Fibroblast of skin of right quadriceps (primary cell): Measurements from ENCODE around the gene PLEKHH3.

ENCODE experiments used
- DNase-seq: peaks from one replicate; pipeline ENCODE4 v3.0.0-alpha.2; 2013

PLEKHH3 gene

GRCh38 chr17:42686520-42687128, 9.8 kb upstream of the PLEKHH3 start:
- DNase-seq: no peak

- DNase-seq: no peak
Observed at GRCh38 chr17:42685831-42686230, 9.0 kb upstream of the PLEKHH3 start.

GRCh38 chr17:42684929-42685556, 8.2 kb upstream of the PLEKHH3 start:
- DNase-seq: no peak

GRCh38 chr17:42683407-42684034, 6.7 kb upstream of the PLEKHH3 start:
- peak; percentile 26 for DNase-seq

- DNase-seq: peak; percentile 51
Observed at GRCh38 chr17:42682722-42683403, 6.1 kb upstream of the PLEKHH3 start.

GRCh38 chr17:42681976-42682721, 5.4 kb upstream of the PLEKHH3 start, which contains the start of gene CNTNAP1:
TSS of gene CNTNAP1 (plus strand) at chr17:42682531. CDS start at chr17:42682830, 299 bp downstream.
- peak; percentile 82 for DNase-seq

GRCh38 chr17:42680331-42680808, 3.6 kb upstream of the PLEKHH3 start:
- DNase-seq: no peak

- DNase-seq: peak; percentile 80
Observed at GRCh38 chr17:42679492-42680330, 2.9 kb upstream of the PLEKHH3 start.

GRCh38 chr17:42678951-42679491, 2.2 kb upstream of the PLEKHH3 start:
- DNase-seq: peak; percentile 69

- DNase-seq: peak; percentile 89
Observed at GRCh38 chr17:42677921-42678781, 1.4 kb upstream of the PLEKHH3 start.

- DNase-seq: peak; percentile 100
Observed at GRCh38 chr17:42677012-42677857, 441 bp upstream of the PLEKHH3 start.

GRCh38 chr17:42675965-42676423, 800 bp downstream of the PLEKHH3 start:
- DNase-seq: peak; percentile 36

GRCh38 chr17:42675348-42675964, 1.3 kb downstream of the PLEKHH3 start:
- no peak for DNase-seq

- DNase-seq: no peak
Observed at GRCh38 chr17:42674755-42675347, 1.9 kb downstream of the PLEKHH3 start.

- DNase-seq: peak; percentile 54
Observed at GRCh38 chr17:42673885-42674754, 2.7 kb downstream of the PLEKHH3 start.

- no peak for DNase-seq
Observed at GRCh38 chr17:42673266-42673884, 3.4 kb downstream of the PLEKHH3 start.

- no peak for DNase-seq
Observed at GRCh38 chr17:42672038-42672437, 4.8 kb downstream of the PLEKHH3 start.
